Esophagus squamous epithelium (tissue), 5 donors: ENCODE data around the gene DOCK1. TPM values are rescaled to one million over a fixed set of nuclear protein-coding genes. Genes with fewer than 3 reads are reported as not detected.

Source experiments
- DNase-seq: peaks from one replicate; lab custom pipeline; 2025; lab: John Stamatoyannopoulos, UW
- H3K27ac ChIP-seq, 4 donors: fragments of 200-600 bp; sonication (generic); one replicate each; pipeline ENCODE4 v1.5.1; 2016 to 2019; ENCODE audit warnings: mild to moderate bottlenecking in 1 of 4
- H3K27me3 ChIP-seq, 4 donors: fragments of 200-600 bp; sonication (generic); 1 replicate in 3 of 4; 2 replicates in 1 of 4; pipeline versions ENCODE4 v1.5.1 to v1.6.0; 2017 to 2021; ENCODE audit warnings: antibody characterized with exemption in 1 of 4
- H3K36me3 ChIP-seq, 3 donors: fragments of 200-600 bp; sonication (generic); one replicate each; pipeline ENCODE4 v1.5.1; 2016 to 2019
- H3K4me1 ChIP-seq, 3 donors: fragments of 200-600 bp; sonication (generic); one replicate each; pipeline ENCODE4 v1.5.1; 2017 to 2019
- H3K4me3 ChIP-seq, 4 donors: fragments of 200-600 bp; sonication (generic); 1 replicate in 3 of 4; 2 replicates in 1 of 4; pipeline ENCODE4 v1.5.1; 2016 to 2019; ENCODE audit warnings: mild to moderate bottlenecking in 2 of 4, moderate library complexity in 1 of 4
- H3K9me3 ChIP-seq, 3 donors: fragments of 200-600 bp; sonication (generic); one replicate each; pipeline ENCODE4 v1.5.1; 2016 to 2019
- POLR2A ChIP-seq, 4 donors: fragments of 450-650 bp; IDR thresholded peaks; one replicate each; pipeline ENCODE4 v1.6.1; 2017; ENCODE audit warnings: antibody characterized with exemption in 4 of 4, mild to moderate bottlenecking in 4 of 4, moderate library complexity in 3 of 4
- WGBS, 2 donors: methylation state at CpG; one replicate each; pipeline ENCODE4 v1.1.5; 2018; 5-methylcytosine and 5-hydroxymethylcytosine counted together
- intact Hi-C: fragments of 100-400 bp; cut with DNase I; formaldehyde crosslinking; loops from one replicate; pipeline ENCODE4 v1.15.0; 2022
- total RNA-seq, 4 donors: library from RNA; depleted of rRNA; stranded (reverse); fragments of >200 nt; gene quantifications; one replicate each; pipeline ENCODE4 v1.1.0, GENCODE V29; 2016
- TF ChIP-seq, protein P1 (sequence below), 6 experiments: fragments of 450-650 bp in 4 of 6; fragments of 200-600 bp in 2 of 6; sonication (generic) in 2 of 6; IDR thresholded peaks; one replicate each; pipeline ENCODE4 v1.5.1; 2016 to 2019; ENCODE audit warnings: antibody characterized with exemption in 6 of 6, mild to moderate bottlenecking in 4 of 6, moderate library complexity in 4 of 6
- donor health status: DM: yes; HTN: yes; CAD: no.

DOCK1 gene
- total RNA-seq, 4 donors from 2014 or later, result 31.8 to 83.4 (median 49.8) TPM

DNA sequence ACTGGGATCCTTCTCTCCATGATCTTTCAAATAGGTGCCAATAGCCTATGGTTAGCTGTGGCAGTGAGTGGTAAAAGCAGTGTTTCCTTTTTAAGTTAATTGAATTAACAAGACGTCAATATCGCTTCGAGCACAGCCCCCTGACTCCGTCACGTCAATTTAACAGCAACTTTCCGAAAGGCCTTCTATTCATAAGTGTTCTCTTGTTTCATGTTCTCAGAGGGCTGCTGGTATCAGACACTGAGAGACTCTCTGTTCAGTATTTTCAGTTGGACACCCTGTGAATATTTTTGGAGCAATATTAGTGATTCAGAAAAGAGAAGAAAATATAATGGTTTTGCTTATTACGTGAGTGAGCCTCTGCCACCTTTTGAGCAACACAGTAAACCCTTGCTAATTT is 465.4 kb downstream of the DOCK1 start:
- 87 to 91% methylated on average over 7 of the region's 7 CpGs for WGBS, 2 donors
- no peaks in the 10 kb centered on the region for H3K9me3 ChIP-seq
- no peak overlapping the region for H3K27ac ChIP-seq
- no peak overlapping the region for H3K4me3 ChIP-seq
- no peak for DNase-seq
- H3K27me3 ChIP-seq, result no peaks in the 10 kb centered on the region
- intact Hi-C loops, result no loop called here
- H3K4me1 ChIP-seq, result no peaks in the 10 kb centered on the region
- no peak for TF ChIP-seq POLR2A (IDR thresholded peaks at IDR 0.05)
- TF ChIP-seq, protein P1, sequence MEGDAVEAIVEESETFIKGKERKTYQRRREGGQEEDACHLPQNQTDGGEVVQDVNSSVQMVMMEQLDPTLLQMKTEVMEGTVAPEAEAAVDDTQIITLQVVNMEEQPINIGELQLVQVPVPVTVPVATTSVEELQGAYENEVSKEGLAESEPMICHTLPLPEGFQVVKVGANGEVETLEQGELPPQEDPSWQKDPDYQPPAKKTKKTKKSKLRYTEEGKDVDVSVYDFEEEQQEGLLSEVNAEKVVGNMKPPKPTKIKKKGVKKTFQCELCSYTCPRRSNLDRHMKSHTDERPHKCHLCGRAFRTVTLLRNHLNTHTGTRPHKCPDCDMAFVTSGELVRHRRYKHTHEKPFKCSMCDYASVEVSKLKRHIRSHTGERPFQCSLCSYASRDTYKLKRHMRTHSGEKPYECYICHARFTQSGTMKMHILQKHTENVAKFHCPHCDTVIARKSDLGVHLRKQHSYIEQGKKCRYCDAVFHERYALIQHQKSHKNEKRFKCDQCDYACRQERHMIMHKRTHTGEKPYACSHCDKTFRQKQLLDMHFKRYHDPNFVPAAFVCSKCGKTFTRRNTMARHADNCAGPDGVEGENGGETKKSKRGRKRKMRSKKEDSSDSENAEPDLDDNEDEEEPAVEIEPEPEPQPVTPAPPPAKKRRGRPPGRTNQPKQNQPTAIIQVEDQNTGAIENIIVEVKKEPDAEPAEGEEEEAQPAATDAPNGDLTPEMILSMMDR (IDR thresholded peaks at IDR 0.05), result no peak
- peaks cover 0 to 60% (median 7%) of the 10 kb centered on the region in 3 donors for H3K36me3 ChIP-seq

DNA sequence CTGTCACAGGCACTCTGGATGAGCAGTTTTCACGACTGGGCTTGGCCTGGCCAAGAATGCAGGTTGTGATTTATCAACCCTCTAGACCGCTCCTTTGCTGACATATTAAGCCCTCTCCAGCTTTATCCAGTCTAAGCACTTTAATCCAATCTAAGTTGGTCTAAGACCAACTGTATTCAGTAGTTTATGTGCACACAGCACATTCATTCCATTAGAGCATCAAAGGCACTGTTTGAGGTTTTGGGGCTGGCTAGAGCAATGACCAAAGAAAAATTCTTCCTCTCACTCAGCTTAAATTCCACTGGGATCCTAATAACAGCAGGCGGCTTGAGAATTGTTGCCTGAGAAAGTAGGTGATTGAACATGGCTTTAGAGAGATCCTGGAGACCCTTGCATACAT is 467.1 kb downstream of the DOCK1 start:
- Histone ChIP-seq H3K27ac (no peak overlapping the region), H3K9me3 (no peaks in the 10 kb centered on the region), H3K4me1 (no peaks in the 10 kb centered on the region), H3K4me3 (no peak overlapping the region), H3K27me3 (no peaks in the 10 kb centered on the region), H3K36me3 (peaks cover 0 to 52% (median 7%) of the 10 kb centered on the region in 3 donors)
- WGBS, 2 donors, result 68 to 69% methylated on average over 3 of the region's 3 CpGs
- intact Hi-C loops, result no loop called here
- TF ChIP-seq, protein P1 (IDR thresholded peaks at IDR 0.05), result no peak
- TF ChIP-seq POLR2A (IDR thresholded peaks at IDR 0.05), result no peak
- no peak for DNase-seq

DNA sequence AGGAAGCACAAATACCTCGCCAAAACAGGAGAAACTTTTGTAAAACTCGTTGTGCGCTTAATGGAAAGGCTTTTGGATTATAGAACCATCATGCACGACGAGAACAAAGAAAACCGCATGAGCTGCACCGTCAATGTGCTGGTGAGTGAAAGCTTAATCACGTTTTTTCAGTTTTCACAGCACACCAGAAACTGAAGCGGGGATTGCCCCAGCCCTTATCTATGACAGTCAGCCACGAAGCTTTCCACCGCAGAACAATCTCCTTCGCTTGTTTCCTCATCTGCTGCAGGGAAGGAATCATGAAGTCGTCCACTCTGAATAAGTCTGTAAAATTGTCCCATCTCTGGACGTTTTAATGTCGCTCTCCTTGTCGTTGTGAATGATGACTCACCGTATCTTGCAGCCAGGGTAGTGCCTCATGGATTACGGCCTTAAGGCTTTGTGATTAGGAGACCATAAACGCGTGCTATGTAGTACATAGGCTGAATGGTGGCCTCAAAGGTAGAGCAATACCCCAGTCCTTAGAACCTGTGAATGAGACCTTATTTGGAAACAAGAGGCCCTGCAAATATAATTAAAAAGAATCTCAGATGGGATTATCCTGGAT is 468.9 kb downstream of the DOCK1 start:
- WGBS, 2 donors, result 89 to 92% methylated on average over 20 of the region's 20 CpGs
- no peaks in the 10 kb centered on the region for H3K27me3 ChIP-seq
- H3K4me1 ChIP-seq, result no peaks in the 10 kb centered on the region
- H3K4me3 ChIP-seq, result no peak overlapping the region
- peaks cover 0 to 46% (median 7%) of the 10 kb centered on the region in 3 donors for H3K36me3 ChIP-seq
- no peak for TF ChIP-seq POLR2A (IDR thresholded peaks at IDR 0.05)
- TF ChIP-seq, protein P1 (IDR thresholded peaks at IDR 0.05), result no peak
- H3K9me3 ChIP-seq, result no peaks in the 10 kb centered on the region
- no peak for DNase-seq
- intact Hi-C loops, result no loop called here
- no peak overlapping the region for H3K27ac ChIP-seq

DNA sequence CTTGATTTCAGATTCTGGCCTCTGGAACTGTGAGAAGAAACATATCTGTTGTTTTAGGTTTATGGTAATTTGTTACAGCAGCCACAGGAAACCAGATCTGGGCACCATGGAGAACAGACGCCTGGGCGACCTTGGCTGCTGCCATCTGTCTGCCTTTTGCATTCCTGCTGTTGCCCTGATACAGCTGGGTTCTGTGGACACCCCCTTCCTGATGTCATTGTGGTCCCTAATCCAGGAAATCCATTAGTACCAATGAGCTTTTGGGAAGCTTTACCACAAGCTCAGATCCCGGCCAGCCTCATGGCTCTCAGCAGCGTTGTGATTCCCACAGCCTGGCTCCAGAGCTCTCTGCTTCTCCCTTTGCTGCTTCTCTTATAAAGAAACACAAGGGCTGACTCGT is 469.7 kb downstream of the DOCK1 start:
- intact Hi-C loops, result no loop called here
- no peak for TF ChIP-seq POLR2A (IDR thresholded peaks at IDR 0.05)
- TF ChIP-seq, protein P1 (IDR thresholded peaks at IDR 0.05), result no peak
- no peaks in the 10 kb centered on the region for H3K27me3 ChIP-seq
- peaks cover 0 to 44% (median 7%) of the 10 kb centered on the region in 3 donors for H3K36me3 ChIP-seq
- WGBS, 2 donors, result 70 to 83% methylated on average over 5 of the region's 5 CpGs
- no peaks in the 10 kb centered on the region for H3K9me3 ChIP-seq
- no peak overlapping the region for H3K27ac ChIP-seq
- no peak overlapping the region for H3K4me3 ChIP-seq
- DNase-seq, result no peak
- no peaks in the 10 kb centered on the region for H3K4me1 ChIP-seq

DNA sequence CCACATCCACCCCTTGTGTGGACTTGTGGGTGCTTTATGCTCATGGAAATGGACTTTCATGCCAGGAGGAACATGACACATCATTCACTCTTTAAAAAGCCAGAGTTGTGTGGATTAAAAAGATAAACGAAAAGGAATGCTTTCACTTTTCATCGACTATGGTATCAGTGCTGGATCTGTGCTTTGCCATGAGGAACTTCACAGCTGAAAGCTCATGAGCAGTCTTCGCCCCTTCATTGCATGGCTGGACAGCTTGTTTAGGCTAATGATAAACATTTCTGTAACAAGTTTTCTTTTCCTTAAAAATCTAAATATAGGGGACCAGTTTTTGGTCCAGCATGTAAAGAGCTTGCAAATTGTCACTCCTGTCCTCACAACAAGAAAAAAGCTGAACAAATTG is 470.2 kb downstream of the DOCK1 start:
- TF ChIP-seq POLR2A (IDR thresholded peaks at IDR 0.05), result no peak
- TF ChIP-seq, protein P1 (IDR thresholded peaks at IDR 0.05), result no peak
- intact Hi-C loops, result no loop called here
- H3K27ac ChIP-seq, result no peak overlapping the region
- H3K4me1 ChIP-seq, result no peaks in the 10 kb centered on the region
- H3K36me3 ChIP-seq, result peaks cover 0 to 39% (median 7%) of the 10 kb centered on the region in 3 donors
- no peak overlapping the region for H3K4me3 ChIP-seq
- no peak for DNase-seq
- H3K9me3 ChIP-seq, result no peaks in the 10 kb centered on the region
- 40 to 42% methylated on average over 3 of the region's 3 CpGs for WGBS, 2 donors
- no peaks in the 10 kb centered on the region for H3K27me3 ChIP-seq
